ENCODE results near the gene GLG1.

The GLG1 gene

DNA sequence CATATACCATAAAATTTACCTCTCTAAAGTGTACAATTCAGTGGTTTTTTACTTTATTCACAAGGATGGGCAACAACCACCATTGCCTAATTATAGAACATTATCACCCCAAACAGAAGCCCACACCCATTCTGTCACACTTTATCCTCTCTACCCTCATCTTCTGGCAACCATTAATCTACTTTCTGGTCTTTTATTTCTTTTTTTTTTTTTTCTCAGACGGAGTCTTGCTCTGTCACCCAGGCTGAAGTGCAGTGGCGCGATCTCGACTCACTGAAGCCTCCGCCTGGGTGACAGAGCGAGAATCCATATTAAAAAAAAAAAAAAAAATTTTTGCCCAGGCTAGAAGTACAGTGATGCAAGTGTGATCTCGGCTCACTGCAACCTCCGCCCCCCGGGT, 95.0 kb downstream of the GLG1 start:
- H3K9me3 ChIP-seq (ENCODE audit: control insufficient read depth, insufficient read depth, low read length) = no peaks in the 10 kb centered on the region
- no peaks in the 10 kb centered on the region for H3K36me3 ChIP-seq (ENCODE audit: insufficient read depth, low read length)
- no peaks in the 10 kb centered on the region for H3K4me1 ChIP-seq (ENCODE audit: insufficient read depth, low read length)
- H3K9ac ChIP-seq (ENCODE audit: low read depth, low read length) = no peak overlapping the region

DNA sequence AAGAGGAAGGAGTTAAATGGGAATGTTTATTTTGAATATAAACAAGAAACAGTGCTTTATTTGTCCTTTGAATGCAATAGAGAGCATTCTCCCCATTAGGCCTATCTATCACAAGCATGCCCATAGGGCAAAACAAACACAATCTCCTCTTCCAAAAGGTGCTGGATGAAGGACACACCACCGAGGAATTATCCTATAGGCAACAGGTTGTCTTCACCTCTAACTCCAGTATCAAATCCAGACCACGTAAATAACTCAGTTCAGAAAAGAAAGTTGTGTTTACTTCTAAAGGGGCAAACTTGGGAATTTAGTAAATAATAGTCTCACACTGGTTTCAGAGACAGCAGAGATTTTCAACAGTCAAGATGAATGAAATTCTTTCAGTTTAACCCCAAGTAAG, 101.9 kb downstream of the GLG1 start:
- Histone ChIP-seq H3K4me1 (ENCODE audit: insufficient read depth, low read length) (no peaks in the 10 kb centered on the region), H3K9ac (ENCODE audit: low read depth, low read length) (no peak overlapping the region), H3K36me3 (ENCODE audit: insufficient read depth, low read length) (0 out of 2 replicates have a peak, but pooled peaks cover 6% of the 10 kb centered on the region), H3K9me3 (ENCODE audit: control insufficient read depth, insufficient read depth, low read length) (no peaks in the 10 kb centered on the region)

DNA sequence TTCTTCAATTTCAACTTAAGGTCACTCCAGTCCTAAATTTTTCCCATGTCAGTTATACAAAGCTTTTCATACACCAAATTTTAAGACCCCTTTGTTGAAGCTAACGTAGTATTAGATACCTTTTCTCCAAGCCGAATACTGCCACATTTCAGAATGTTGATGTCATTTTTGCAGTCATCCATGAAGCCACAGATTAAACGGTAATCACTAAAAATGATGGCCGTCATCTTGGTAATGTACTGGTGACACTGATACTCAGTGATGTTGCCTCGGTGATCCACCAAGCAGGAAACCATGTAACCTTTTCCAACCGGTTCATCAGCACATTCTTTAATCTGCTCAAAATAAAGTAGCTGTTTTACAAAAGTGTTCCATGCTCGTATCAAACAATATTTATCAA, 103.5 kb downstream of the GLG1 start:
- Histone ChIP-seq H3K36me3 (ENCODE audit: insufficient read depth, low read length) (0 out of 2 replicates have a peak, but pooled peaks cover 6% of the 10 kb centered on the region), H3K9ac (ENCODE audit: low read depth, low read length) (no peak overlapping the region), H3K9me3 (ENCODE audit: control insufficient read depth, insufficient read depth, low read length) (no peaks in the 10 kb centered on the region), H3K4me1 (ENCODE audit: insufficient read depth, low read length) (no peaks in the 10 kb centered on the region)

DNA sequence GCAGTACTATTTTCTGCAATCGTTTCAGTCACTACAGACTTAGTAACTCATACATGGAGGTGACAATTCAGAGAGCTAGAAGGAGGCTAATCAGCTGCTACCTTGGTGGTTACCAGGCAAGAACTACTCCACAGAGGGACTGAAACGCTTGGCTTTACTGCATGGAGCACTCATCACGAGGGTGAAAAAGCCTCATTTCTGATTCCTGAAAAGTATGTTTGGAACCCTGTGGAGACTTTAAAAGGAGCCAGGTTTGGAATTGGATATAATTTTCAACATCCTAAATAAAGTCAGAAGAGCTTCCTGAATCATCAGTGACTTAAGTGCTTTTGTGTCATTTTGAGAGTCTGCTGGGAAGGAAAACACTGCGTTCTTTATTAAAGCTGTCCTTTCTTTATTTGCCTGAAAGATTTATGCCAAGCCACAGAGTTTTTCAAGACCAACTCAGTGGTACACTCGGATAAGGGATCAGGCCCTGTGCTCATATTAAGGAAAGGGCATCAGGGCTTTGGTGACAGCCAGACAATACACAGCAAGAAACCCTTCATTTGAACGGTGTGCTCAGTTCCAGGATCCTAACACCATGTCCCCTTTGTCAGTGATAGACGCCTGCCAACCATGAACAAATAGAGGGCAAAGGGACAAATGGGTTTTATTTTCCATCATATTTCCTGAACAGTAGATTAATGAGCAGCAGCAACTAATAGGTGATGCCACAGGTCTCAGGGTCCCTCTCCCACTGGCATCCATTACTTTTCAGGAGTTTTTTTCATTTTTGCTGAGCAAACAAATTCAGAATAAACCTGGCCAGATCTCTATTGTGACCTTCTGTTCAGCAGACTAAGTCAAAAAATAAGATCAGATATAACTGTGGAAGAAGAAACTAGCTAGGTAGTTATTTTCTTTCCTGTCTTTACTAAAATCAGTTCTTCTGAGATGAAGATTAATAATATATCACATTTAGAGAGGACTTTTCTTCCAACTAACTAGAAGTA, 105.1 kb downstream of the GLG1 start:
- H3K36me3 ChIP-seq (ENCODE audit: insufficient read depth, low read length) = 0 out of 2 replicates have a peak, but pooled peaks cover 6% of the 10 kb centered on the region
- no peak overlapping the region for H3K9ac ChIP-seq (ENCODE audit: low read depth, low read length)
- H3K9me3 ChIP-seq (ENCODE audit: control insufficient read depth, insufficient read depth, low read length) = no peaks in the 10 kb centered on the region
- H3K4me1 ChIP-seq (ENCODE audit: insufficient read depth, low read length) = no peaks in the 10 kb centered on the region

DNA sequence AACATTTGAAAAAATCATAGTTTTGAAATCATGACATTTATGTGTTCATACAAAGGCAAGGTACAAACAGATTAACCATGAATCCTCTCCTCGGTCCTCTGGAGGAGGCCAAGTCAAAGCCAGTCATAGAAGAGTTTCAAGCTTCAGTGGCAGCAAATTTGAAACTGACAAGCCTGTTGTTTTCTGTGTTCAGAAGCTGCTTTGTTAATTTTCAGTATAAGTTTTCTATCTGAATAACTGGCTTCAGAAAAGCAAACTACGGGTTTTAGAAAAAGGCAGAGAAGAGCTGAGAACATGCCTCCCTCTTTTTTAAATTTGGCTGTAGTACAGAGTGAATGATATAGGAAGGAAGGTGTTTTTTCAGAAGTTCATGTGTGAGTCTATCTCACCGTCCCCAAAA, 106.0 kb downstream of the GLG1 start:
- Histone ChIP-seq H3K9ac (ENCODE audit: low read depth, low read length) (no peak overlapping the region), H3K9me3 (ENCODE audit: control insufficient read depth, insufficient read depth, low read length) (no peaks in the 10 kb centered on the region), H3K4me1 (ENCODE audit: insufficient read depth, low read length) (no peaks in the 10 kb centered on the region), H3K36me3 (ENCODE audit: insufficient read depth, low read length) (0 out of 2 replicates have a peak, but pooled peaks cover 6% of the 10 kb centered on the region)

DNA sequence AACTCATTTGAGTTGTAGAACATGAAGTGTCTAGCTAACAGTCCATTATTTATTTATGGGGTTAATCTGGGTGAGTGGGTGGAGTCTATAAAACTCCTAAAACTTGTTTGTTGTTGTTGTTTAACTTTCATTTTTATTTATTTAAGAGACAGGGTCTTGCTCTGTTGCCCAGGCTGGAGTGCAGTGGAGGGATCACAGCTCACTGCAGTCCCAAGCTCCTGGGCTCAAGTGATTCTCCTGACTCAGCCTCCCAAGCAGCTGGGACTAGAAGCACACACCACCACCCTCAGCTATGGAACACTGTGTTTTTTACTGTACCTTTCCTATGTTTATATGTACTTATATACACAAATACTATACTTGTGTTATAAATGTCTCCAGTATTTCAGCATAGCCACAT, 107.8 kb downstream of the GLG1 start:
- no peak overlapping the region for H3K9ac ChIP-seq (ENCODE audit: low read depth, low read length)
- peaks cover 12% of the 10 kb centered on the region; the same call in 1 of the 2 replicates for H3K36me3 ChIP-seq (ENCODE audit: insufficient read depth, low read length)
- H3K4me1 ChIP-seq (ENCODE audit: insufficient read depth, low read length) = no peaks in the 10 kb centered on the region
- H3K9me3 ChIP-seq (ENCODE audit: control insufficient read depth, insufficient read depth, low read length) = no peaks in the 10 kb centered on the region

DNA sequence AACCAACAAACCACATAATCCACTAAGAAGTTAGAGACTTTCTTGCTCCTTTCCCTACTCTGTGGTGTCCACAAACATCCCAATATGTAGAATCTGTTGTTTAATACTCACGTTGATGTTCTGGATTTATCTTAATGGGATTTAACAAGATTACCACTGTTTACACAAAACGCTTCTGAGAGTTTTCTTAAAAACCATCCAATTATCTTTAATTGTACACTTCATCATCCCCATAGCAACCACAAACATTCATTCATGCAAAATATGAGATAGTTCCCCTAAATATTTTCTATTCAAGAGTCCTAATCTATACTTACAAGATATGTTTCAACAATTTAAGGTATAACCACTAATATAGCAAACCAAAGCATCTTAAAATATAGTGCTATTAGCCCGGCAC, 109.2 kb downstream of the GLG1 start:
- peaks cover 6% of the 10 kb centered on the region; the same call in 1 of the 2 replicates for H3K36me3 ChIP-seq (ENCODE audit: insufficient read depth, low read length)
- no peaks in the 10 kb centered on the region for H3K4me1 ChIP-seq (ENCODE audit: insufficient read depth, low read length)
- H3K9ac ChIP-seq (ENCODE audit: low read depth, low read length) = no peak overlapping the region
- H3K9me3 ChIP-seq (ENCODE audit: control insufficient read depth, insufficient read depth, low read length) = no peaks in the 10 kb centered on the region

DNA sequence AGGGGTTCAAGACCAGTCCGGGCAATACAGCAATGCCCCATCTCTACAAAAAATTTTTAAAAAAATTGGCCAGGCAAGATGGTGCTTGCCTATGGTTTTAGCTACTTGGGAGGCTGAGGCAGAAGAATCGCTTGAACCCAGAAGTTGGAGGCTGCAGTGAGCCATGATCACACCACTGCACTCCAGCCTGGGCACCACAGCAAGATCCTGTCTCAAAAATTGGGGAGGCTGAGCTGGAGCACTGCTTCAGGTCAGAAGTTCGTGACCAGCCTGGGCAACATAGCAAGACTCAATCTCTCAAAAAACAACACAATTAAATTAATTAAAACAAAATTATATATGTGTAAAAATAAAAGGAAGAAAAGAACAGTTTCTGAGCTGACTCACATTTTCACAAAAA, 110.9 kb downstream of the GLG1 start:
- no peaks in the 10 kb centered on the region for H3K4me1 ChIP-seq (ENCODE audit: insufficient read depth, low read length)
- no peaks in the 10 kb centered on the region for H3K9me3 ChIP-seq (ENCODE audit: control insufficient read depth, insufficient read depth, low read length)
- H3K36me3 ChIP-seq (ENCODE audit: insufficient read depth, low read length) = peaks cover 6% of the 10 kb centered on the region; the same call in 1 of the 2 replicates
- H3K9ac ChIP-seq (ENCODE audit: low read depth, low read length) = no peak overlapping the region

DNA sequence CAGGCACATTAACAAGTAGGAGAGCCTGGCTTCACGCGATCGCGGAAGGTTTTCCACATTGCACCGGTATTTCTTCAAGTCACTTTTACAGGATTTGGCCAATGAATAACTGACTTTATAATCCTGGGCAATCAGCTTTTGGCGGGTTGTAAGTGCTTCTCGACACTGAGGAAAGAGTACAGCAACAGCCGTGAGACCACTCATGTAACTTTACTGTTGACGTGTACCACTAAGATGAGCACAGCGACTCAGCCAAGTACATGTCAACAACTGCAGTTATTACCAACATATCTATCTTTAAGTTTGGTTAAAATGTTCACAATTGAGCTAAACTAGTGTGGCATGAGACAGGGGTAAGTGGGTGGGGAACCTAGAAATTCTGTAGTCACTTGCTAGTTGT, 113.9 kb downstream of the GLG1 start:
- H3K9ac ChIP-seq (ENCODE audit: low read depth, low read length) = no peak overlapping the region
- H3K9me3 ChIP-seq (ENCODE audit: control insufficient read depth, insufficient read depth, low read length) = no peaks in the 10 kb centered on the region
- H3K36me3 ChIP-seq (ENCODE audit: insufficient read depth, low read length) = peaks cover 15% of the 10 kb centered on the region
- no peaks in the 10 kb centered on the region for H3K4me1 ChIP-seq (ENCODE audit: insufficient read depth, low read length)

DNA sequence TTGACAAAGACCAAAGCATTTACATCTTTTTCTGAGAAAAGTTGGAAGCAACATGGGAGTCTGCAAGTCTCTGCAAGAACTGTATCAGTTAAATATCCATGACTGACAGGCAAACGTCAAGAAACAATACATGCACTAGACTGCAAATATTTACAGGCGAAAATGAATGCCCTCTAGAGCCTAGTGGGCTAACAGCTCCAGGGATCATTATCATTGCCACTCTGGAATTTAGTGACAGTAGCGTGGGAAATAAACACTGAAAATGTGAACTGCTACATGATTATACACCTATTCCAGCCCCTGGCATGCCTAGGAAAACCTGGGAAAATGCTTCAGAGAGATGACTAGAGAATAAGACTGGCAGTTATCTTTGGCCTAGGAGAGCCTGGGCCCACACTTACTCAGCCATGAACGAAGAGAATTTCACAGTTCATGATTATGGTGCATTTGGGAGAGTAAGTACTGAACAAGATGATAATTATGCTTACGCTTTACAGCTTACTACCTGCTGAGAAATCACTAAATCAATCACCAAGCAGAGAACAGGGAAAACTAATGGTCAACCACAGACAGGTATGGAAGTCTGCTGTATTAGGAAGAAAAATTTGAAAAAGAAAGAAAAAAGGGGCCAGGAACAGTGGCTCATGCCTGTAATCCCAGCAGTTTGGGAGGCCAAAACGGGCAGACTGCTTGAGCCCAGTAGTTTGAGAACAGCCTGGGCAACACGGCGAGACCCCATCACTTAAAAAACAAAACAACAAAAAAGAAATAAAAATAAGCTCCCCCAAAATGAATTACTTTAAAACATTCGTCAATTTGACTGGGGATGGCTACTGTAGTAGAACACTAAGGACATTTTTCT, 119.0 kb downstream of the GLG1 start:
- Histone ChIP-seq H3K4me1 (ENCODE audit: insufficient read depth, low read length) (no peaks in the 10 kb centered on the region), H3K9me3 (ENCODE audit: control insufficient read depth, insufficient read depth, low read length) (no peaks in the 10 kb centered on the region), H3K9ac (ENCODE audit: low read depth, low read length) (no peak overlapping the region), H3K36me3 (ENCODE audit: insufficient read depth, low read length) (peaks cover 14% of the 10 kb centered on the region)

DNA sequence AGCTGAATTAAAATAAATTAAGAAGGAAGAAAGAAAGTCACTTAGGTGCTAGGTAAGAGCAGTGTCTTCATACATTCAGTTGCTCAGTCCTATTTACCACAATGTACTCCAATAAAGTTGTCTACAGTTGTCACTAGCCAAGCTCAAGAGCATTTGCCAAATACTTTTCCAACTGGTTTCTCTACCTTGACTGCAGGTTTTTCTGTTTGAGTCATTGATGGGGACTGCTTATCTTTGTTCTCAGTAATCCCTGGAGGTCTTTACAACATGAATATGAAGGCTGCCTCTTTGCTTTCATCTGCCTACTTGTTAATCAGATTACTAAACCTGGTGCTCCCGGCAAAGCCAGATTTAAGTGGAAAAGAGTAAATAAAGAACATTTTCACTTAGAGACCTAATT, 121.0 kb downstream of the GLG1 start:
- peaks cover 14% of the 10 kb centered on the region for H3K36me3 ChIP-seq (ENCODE audit: insufficient read depth, low read length)
- no peaks in the 10 kb centered on the region for H3K4me1 ChIP-seq (ENCODE audit: insufficient read depth, low read length)
- H3K9ac ChIP-seq (ENCODE audit: low read depth, low read length) = no peak overlapping the region
- no peaks in the 10 kb centered on the region for H3K9me3 ChIP-seq (ENCODE audit: control insufficient read depth, insufficient read depth, low read length)

DNA sequence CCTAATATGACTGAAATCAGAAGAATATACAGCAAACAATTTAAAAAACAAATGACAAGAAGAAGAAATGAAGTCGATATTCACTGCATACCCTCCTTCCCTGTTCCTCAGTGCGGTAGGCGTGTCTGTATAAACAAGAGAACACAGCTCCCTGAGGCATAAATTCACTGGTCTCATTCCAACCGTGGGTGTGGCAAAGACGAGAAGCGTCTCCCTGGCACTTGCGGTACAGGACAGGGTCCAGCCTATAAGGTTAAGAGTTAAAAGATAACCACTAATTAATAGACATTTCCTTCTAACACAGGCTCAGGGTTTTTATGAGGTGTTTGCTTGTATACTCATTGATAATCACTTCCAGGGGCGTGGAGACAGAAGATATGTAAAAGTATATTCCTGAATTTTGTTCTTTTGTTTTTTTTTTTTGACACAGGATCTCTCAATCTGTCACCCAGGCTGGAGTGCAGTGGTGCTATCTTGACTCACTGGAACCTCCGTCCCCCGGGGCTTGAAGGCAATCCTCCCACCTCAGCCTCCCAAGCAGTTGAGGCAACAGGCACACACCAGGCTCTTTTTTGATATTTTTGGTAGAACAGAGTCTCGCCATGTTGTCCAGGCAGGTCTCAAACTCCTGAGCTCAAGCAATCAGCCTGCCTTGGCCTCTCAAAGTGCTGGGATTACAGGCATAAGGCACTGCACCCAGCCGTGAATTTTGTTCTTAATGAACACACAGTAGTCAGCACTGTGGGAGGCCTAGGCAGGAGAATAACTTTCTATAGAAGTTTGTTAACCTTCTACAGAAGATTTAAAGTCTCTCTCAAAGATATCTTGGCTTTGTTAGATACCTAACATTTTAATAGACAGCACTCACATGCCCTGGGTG, 126.5 kb downstream of the GLG1 start:
- H3K9me3 ChIP-seq (ENCODE audit: control insufficient read depth, insufficient read depth, low read length) = no peaks in the 10 kb centered on the region
- H3K36me3 ChIP-seq (ENCODE audit: insufficient read depth, low read length) = peaks cover 18% of the 10 kb centered on the region
- no peaks in the 10 kb centered on the region for H3K4me1 ChIP-seq (ENCODE audit: insufficient read depth, low read length)
- H3K9ac ChIP-seq (ENCODE audit: low read depth, low read length) = no peak overlapping the region

DNA sequence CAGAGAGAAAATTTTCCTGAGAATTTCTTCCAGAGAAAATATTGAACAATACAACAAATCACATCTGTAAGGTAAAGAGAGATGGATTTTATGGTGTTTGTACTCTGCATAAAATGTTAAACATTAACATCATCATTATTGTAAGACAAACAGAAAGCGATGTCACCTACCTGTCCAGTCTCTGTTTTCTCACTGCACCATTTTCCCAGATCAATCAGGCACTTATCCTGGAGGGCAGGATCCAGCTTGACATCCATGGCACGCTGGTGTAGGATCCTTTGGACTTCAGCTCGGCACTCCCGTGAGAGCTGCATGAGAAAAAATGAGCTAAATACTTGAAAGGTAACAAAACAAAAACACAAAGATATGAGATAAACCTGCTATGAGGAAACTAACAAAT, 129.7 kb downstream of the GLG1 start:
- H3K36me3 ChIP-seq (ENCODE audit: insufficient read depth, low read length) = peaks cover 18% of the 10 kb centered on the region

DNA sequence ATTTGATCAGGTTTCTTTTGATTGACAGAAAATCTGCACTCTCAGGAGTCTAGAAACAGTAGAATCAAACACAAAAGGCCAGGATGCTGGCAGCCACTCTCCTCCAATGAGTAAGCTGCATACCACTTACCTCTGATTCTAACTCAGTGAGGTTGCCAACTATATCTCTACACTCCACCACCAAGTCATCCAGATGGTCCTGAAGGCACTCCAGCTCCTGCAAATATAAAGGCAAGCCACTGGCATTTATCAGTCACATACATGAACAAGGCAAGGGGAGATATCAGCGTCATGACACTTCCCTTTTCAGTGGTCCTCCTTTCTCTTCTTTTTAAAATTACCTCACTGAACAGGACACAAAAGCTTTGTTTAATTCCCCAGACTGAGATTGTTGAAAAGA, 132.5 kb downstream of the GLG1 start:
- Histone ChIP-seq H3K9ac (ENCODE audit: low read depth, low read length) (no peak overlapping the region), H3K9me3 (ENCODE audit: control insufficient read depth, insufficient read depth, low read length) (no peaks in the 10 kb centered on the region), H3K36me3 (ENCODE audit: insufficient read depth, low read length) (peaks cover 15% of the 10 kb centered on the region), H3K4me1 (ENCODE audit: insufficient read depth, low read length) (no peaks in the 10 kb centered on the region)

More for the DNA sequence above, 129.7 kb downstream of the GLG1 start:
- Histone ChIP-seq H3K9me3 (ENCODE audit: control insufficient read depth, insufficient read depth, low read length) (no peaks in the 10 kb centered on the region), H3K4me1 (ENCODE audit: insufficient read depth, low read length) (no peaks in the 10 kb centered on the region), H3K9ac (ENCODE audit: low read depth, low read length) (no peak overlapping the region)
